Measurements from ENCODE around the gene SLC7A8.

The SLC7A8 gene

DNA sequence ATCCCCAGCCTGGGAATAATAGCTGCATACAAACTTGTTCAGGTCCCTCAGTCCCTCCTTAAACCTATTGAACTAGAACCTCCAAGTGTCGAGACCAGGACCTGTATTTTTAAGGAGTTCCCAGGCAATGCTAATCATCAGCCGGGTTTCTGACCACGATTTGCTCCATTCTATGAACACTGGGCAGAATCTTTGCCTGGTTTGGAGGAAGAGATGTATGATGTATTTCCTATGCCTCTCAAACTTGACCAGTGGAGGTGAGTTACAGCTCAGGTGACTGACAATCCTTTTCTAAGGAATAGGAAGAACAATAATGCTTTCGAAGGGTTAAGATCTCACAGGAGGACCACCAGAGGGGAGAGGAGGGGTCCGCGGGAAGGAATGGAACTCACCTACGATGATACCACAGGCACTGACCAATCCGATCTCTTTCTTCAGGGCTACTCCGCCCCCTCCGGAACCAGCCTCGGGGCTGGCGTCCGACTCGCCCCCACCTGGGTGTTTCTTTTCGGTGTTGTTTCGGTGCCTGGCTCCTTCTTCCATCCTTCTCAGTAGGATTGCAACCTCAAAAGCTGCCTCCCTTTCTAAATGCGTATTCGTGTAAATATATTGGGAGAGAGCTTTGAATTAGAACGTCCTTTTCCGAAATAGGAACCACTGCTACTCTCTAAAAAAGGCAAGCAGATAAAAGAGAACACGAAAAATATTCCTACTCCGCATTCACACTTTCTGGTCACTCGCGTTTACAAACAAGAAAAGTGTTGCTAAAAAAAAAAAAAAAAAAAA is 895 bp downstream of the SLC7A8 start:
- DNase-seq: peak; percentile 26

DNA sequence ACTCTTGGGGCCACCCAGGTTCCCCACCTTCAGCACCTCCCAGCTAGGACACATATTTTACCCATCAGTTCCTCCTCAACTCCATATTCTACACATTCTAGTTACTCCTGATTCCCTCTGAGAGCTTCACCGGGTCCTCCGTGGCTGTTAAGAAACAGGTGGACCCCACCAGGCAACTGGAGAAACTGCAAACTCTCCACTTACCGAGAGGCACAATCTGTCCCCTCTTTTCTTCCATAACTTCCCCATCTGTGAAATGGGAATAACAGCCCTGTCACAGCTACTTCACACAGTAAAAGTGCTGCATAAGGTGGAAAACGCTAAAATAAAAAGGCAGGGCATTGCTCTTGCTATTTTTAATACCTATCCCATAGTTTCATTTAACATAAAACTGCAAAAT is 1.5 kb downstream of the SLC7A8 start:
- DNase-seq: no peak

DNA sequence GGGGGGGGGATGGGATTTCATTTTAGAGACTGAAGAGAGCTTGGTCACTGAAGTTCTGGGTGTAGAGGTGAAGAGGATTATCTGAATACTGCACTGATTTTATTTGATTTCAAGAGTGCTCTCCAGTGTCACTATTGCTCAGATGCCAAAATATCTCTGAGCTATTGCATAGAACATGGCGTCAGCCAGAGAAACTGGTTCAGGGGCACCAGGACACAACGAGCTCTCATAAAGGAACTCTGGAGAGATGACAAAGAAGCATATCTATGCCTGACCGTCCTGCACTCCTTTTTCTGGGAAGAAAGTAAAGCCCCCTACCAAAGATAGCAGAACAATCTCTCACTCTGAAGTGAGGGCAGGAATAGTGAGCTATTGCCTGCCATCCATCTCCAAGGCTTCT is 2.0 kb downstream of the SLC7A8 start:
- DNase-seq: no peak

DNA sequence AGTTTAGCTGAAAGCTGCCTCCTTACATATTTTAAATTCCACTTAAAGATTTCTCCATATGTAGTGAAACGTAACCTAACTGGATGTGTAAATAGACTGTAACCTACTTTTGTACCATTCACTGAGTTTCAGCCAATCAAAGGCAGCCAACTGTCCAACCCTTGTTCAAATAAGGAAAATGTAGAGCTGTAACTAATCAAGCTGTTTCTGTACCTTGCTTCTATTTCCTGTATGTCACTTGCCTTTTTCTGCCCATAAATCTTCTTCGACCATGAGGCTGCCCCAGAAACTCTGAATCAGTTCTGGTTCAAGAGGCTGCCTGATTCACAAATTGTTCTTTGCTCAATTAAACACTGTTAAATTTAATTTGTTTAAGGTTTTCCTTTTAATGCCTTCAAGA is 6.3 kb downstream of the SLC7A8 start:
- DNase-seq: no peak

DNA sequence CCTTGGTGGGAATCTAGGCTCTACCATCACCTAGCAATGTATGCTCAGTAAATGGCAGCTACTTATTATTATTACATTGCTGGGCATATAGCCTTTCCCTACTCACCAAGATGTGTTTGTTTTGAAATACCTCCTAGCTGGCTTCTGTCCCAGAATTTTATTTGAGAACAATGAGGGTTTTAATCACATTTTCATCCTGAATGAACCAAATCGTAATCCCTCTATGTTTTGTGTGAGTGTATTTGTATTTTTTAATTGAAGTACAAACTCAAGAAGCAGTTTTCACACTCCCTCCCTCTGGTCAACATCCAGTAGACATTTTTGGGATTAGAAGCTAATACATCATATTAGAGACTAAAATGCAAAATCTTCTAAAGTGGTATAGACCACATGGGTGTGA is 7.6 kb downstream of the SLC7A8 start:
- no peak for DNase-seq

DNA sequence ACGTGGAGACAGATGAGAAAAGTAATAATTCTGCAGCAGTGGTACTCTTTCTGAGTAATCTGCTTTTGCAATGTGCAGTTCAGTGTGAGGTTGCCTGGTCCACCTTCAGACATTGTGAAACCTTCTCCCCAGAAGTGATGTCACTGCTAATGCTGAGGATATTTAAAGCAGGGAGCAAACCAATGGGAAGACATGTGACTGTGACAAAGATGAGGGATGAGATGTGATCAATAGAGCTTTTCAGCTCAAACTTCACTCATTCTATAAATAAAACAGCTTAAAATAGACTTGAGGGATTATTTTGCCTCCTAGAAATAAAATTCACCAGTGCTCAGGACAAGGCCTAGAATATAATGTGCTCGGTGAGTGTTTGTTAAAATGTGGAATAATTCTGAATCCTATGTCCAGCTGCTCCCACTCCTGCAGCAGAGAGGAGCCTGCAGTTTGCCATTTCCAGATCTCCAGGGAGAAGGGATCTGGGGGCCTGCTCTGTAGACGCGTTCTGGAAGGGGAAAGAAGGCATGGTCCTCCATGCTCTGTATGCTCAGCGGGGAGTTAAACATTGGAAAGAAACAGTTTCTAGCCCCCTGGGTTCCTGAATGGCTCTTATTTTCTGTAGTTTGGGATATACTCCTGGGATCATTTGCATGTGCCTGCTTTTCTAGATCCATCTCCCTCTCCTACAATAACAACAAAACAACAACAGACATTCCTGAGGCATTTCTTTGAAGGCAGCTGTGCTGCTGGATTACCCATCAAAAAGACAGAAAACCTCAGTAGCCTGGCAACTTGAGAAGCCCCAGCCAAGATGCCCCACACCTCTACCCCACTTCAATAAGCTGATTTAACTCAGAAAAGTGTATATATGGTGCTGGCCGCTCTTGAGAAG is 8.9 kb downstream of the SLC7A8 start:
- DNase-seq: no peak

DNA sequence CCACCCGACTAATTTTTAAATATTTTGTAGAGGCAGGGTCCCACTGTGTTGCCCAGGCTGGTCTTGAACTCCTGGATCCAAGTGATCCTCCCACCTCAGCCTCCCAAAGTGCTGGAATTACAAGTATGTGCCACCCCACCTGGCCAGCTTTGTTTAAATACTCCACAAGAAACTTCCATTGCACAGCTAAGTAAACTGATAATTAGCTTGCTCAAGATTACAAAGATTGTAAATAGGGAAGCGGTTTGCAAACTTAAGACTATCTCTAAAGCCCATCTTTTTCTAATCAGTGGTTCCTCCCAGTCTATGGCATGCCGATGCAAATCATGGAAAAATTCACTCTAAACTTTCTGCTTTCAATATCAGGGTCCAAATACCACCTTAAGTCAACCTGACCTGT is 9.7 kb downstream of the SLC7A8 start:
- DNase-seq: no peak

DNA sequence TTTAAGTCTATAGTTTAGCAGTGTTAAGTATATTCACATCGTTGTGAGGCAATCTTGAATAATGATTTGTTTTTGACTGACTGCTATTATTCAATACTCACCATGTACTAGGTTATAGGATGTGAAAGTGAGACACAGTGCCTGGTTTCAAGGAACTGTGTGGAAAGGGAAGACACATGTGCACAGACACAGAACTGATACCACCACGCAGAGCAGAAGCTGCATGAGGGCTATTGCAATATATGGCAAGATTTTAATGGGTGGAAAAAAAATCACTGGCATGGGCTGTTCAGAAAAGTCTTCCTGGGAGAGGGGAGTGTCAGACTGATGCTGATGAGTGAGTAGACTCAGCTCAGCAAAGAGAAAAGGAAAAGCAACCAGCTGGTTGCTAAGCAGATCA is 10.4 kb downstream of the SLC7A8 start:
- DNase-seq: no peak

DNA sequence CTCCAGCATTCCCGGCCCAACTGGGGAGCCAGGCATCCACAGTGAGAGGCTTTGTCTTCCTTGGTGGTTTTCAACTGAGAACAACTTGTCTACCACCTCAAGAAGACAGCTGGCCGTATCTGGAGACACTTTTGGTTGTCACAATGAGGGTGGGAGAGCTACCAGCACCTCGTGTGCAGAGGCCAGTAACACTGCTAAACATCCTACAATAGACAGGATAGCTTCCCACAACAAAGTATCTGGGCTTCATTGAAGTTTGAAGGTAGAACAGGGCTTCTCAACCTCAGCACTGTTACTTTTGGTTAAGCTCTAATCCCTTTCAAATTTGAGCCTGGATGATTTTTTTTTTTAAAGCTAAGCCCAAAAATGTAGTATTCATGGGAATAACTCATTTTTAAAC is 10.9 kb downstream of the SLC7A8 start:
- no peak for DNase-seq

DNA sequence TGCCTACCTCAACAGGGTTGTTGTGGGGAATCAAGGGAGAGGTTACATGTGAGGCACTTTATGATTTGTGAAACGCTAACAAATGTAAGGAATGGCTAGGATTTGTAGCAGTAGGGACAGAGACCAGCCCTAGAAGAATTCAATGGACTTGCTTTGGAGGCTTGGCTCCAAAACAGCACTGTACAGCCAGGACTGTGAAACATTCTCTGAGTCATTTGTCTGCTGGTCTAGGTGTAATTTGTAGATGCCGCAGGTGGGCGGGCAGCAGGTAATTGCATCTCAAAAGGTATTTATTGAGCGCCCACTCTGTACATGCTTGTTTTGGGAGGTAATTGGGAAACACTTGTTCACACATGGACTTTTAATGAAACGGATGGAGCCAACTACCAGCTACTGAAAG is 11.4 kb downstream of the SLC7A8 start:
- no peak for DNase-seq

DNA sequence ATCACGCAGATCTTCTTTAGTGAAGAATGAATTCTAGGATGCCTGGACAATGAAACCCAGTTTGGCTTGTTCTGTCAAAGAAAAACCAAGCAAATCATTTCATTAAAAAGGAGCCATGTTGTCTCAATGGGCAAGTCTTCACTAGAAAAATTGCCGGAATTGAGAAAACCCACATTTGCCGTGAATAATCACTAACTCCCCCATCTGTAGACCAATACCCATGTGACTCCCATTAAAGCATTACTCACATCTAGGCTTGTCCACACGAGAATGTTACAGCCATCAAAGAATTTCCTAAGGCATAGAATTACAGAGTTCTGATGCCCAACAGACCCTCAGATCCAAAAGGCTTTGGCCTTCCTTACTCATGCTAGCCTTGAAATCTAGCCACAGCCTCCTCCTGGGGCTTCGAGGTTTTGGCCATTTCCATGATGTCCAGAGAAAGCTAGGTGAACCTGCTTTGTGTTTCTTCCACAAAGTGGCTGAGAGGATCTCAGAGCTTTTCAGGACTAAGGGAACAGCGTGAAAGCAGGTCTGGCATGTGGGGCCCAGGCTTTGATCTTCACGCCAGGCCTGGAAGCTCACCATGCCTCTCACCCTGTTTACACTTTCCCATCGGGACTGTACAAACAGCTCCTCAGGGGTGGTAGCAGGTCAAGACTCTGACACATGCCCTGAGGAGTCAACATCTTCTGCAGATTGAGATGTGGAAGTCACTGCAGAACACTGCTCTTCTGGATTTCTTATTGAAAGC is 12.1 kb downstream of the SLC7A8 start:
- DNase-seq: no peak

DNA sequence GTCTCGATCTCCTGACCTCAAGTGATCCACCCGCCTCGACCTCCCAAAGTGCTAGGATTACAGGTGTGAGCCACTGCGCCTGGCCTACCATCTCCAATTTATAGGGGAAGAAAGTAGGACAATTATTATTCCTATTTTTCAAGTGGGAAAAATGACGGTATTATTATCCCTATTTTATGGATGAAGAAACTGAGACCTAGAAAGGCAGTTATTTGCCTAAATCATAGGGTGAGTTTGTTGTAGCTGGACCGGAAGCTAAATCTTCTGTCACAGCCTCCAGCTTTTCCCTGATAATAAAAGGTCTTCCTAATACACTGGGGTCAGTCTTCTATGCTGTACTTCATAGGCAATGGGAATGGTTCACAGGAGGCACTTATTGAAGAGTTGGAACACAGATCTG is 13.8 kb downstream of the SLC7A8 start:
- DNase-seq: no peak

DNA sequence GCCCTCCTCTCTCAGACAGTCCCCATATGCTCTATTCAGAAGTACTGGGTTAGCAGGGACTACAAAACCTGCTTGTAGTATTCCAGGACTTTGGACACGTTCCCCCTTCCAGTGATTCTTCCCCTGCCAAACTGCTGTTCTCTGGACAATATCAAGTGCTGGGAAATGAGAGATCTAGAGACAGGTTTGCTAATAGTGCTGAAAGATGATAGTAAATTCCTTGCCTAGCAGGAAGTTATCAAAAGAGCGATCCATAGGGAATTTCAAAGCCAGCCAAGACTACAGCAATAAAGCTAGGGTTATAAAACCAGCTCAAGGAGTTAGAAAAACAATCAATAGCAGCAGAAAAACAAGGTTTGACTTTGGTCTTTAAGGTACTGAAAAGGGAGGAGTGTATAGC is 15.2 kb downstream of the SLC7A8 start:
- no peak for DNase-seq

DNA sequence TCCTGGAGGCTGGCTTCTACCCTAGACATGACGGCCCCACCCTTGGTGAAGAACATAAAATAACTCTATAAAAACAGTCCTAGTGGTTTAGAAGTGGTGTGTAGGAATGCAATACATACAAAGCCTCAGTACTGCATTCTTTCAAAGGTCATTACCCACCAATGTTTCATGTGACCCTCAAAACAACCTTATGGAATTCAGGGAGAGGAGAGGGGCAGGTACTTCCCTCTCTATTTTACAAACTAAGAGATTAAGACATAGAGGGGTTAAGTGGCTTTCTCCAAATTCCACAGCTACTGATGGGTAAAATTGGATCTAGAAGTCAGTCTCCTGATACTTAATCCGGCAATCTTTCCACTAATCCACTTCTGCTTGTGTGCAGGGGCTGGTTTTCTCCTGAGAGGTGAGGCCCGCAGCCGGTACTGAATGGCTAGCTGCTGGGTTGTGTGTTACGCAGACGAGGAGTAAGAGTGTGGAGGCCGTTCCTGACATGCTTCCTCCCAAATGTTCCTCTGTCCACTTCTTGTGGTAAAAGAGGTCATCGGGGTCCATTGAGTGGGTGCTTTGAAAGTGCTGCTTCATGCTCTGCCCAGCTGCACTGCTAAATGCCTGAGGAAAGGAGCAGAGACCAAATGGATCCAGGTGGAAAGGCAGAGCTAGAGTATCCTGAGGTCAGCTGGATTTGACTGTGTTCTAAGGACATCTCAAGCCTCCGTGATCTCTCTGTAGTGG is 16.2 kb downstream of the SLC7A8 start:
- no peak for DNase-seq

DNA sequence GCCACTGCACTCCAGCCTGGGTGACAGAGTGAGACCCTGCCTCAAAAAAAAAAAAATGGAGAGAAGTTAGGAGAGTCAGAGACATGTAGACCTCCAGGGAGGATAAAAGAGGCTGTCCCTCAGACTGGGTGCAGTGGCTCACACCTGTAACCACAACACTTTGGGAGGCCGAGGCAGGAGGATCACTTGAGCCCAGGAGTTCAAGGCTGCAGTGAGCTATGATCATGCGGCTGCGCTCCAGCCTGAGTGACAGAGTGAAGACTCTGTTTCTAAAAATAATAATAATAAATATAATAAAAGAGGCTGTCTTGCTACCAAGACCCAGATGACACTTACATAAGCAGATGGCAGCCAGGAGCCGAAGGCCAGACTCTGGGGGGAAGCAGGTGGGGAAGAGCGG is 18.5 kb downstream of the SLC7A8 start:
- no peak for DNase-seq

DNA sequence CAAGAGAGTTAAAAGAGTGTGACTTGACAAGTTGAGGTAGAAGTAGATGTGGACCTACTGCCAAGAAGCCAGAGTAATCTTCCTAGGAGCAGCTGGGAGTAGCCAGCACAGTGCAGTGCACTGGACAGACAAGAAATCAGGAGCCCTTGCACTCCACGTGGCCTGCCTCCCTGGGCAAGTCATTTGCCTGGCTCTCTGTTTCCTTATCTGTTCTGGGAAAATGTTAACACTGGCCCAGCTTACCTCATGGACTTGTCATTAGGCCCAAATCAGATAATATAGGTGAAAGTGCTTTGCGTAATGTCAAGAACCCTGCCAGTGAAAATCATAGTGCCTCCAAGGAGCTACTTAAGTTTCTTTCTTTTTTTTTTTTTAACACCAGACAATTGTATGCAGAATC is 19.2 kb downstream of the SLC7A8 start:
- no peak for DNase-seq

DNA sequence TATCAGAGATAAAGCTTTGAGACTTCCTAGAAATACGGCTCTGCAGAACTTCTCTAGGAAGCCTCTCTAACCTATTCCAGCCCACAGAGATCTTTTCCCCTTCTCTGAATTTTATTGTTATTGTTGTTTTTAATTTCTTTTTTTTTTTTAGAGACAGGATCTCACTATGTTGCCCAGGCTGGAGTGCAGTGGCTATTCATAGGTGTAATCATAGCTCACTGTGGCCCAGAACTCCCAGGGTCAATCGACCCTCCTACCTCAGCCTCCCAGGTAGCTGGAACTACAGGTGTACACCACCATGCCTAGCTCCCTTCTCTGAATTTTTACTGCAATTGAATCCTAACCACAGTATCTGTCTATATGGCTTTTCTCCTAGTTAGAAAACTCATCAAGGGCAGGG is 19.6 kb downstream of the SLC7A8 start:
- DNase-seq: no peak

DNA sequence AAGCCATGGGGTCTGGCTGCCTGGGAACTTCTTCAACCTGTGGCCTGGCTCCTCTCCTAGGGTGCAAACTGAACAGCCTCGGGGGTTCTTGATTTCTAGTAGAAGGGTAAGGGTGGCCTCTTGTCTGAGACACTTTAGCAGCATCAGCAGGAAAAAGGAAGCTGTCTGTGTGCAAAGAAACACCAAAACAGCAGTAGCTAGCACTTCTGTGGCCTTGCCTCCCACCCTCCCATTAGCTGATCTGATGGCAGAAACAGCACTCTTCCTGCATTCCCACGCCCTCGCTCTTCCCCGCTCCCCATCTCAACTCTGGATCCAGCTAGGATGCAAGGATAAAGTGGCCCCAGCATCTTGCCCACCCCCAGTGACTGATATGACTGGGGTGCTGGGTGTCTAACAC is 20.7 kb downstream of the SLC7A8 start:
- no peak for DNase-seq

DNA sequence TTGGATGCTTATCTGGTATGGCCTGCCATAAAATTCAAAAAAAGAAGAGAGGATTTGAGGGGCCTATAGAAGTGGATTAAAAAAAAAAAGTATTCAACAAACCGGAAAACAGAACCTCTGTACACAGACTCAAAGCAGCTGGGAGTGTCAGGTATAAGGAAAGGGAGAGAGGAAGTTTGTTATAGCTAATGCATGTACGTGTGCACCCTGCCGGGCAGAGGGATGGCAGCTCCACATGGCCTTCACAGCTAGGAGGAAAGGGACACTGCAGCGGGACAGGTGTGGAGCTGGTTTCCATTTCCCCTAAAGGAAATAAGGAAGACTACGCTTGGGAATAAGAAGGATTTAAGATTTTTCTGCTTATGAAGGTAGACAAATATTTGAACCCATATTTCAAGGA is 21.5 kb downstream of the SLC7A8 start:
- DNase-seq: no peak

DNA sequence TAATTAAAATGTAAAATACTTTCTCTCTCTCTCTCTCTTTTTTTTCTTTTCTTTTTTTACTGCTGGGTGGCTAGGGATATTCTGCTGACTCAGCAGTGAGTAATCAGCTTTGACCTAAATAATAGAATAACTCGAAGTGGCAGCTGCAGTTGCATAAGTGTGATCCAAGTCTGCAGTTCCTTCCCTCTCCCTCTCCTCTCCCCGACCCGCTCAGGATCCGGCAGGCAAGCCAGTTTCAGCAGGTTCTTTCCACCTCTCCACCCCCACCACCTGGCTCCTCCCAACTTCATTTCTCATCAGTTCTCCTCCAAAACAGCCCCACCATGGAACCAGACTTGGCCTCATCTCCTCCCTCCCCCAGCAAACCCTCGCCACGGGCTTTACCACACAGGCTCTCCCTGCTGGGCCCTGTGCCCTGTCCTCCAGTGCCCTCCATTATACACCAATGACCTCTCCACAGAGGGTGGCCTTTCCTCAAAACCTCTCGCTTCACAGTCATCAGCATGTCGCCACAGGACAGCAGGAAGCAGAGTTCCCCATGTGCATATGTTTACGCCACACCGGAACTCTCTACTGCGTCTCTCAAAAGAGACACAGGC is 22.4 kb downstream of the SLC7A8 start:
- no peak for DNase-seq

DNA sequence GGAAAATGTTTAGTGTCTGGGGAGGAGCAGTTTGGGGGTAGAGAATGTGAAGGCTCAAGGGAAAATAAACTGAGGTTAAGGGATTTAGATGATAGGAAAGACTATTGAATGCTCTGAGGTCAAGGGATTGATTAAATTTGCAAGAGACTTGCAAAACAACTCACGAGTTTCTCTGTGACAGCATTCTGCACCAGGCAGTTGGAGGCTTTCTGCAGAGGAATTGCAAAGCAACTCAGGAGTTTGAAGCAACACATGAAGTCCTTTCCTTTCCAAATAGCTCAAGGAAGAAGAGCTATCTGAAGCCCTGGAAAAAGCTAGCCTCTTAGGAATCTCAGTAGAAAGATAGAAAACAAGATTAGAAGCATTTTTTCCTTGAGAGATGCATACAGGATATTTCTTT is 23.9 kb downstream of the SLC7A8 start:
- no peak for DNase-seq

DNA sequence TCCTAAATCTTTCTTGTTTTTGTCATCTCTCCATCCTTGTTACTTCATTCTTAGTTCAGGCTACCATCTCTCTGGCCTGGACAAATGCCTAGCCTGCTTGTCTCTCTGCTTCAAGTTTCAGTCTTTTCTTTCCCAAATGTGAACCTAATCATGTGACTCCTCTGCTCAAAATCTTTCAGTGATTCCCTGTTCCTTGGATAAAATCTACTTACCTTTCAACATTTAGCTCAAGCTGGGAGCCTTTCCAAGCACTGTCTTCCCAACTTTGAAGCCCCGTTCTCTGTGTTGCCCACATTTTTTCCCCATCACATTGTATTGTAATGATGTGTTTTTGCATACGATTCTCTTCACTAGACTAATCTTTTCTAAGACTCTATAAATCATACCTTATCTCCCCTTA is 24.7 kb downstream of the SLC7A8 start:
- DNase-seq: no peak
